SK-MEL-5 (cell line): ENCODE results near the gene ARL4D. TPM values are rescaled to one million over a fixed set of nuclear protein-coding genes. Genes with fewer than 3 reads are reported as not detected.
A peak's percentile ranks its signal among the peaks of the same experiment; 100 is the strongest.
"Not testable (repeated sequence)": the region's sequence is repeated elsewhere in the genome, so short reads cannot be mapped to it uniquely, and the experiment has no call there.

Experiments
- DNase-seq: peaks from one replicate; pipeline ENCODE4 v3.0.0-alpha.2; 2016; ENCODE audit warnings: low read depth, low spot score
- in situ Hi-C: cut with HindIII; loops from 2 replicates; pipeline ENCODE4 v1.10.0; 2016; ENCODE audit warnings: low sequenced_read_pairs, high pct_unique_total_duplicates, low pct_unique_long_range_greater_than_20kb
- total RNA-seq: library from RNA; depleted of rRNA; stranded (reverse); fragments of >200 nt; shearing (Covaris generic); gene quantifications from 2 replicates; pipeline ENCODE4 v1.2.3, GENCODE V29; 2014

Gene ARL4D
- total RNA-seq, 1 experiment from 2014 or later = 3.7 TPM

GRCh38 chr17:43366891-43367736 lies 31.7 kb upstream of the ARL4D start:
- no peak for DNase-seq
- in situ Hi-C loops = no loop called here

GRCh38 chr17:43367737-43368242 lies 31.0 kb upstream of the ARL4D start:
- DNase-seq = peak; percentile 95
- in situ Hi-C loops = no loop called here

GRCh38 chr17:43368740-43369506 lies 29.9 kb upstream of the ARL4D start:
- in situ Hi-C loops = no loop called here
- DNase-seq = peak; percentile 84

- in situ Hi-C loops = no loop called here
Measured at GRCh38 chr17:43369986-43370385, 28.8 kb upstream of the ARL4D start.

GRCh38 chr17:43371227-43371821 lies 27.5 kb upstream of the ARL4D start:
- in situ Hi-C loops = no loop called here
- DNase-seq = no peak

More at GRCh38 chr17:43369986-43370385, 28.8 kb upstream of the ARL4D start:
- DNase-seq = no peak

GRCh38 chr17:43372273-43372911 lies 26.4 kb upstream of the ARL4D start:
- no peak for DNase-seq
- in situ Hi-C loops = no loop called here

- in situ Hi-C loops = no loop called here
- no peak for DNase-seq
Measured at GRCh38 chr17:43373356-43373755, 25.4 kb upstream of the ARL4D start.

GRCh38 chr17:43375915-43376314 lies 22.9 kb upstream of the ARL4D start:
- in situ Hi-C loops, DNase-seq: not testable (repeated sequence)

- in situ Hi-C loops = no loop called here
- no peak for DNase-seq
Measured at GRCh38 chr17:43377056-43377810, 21.6 kb upstream of the ARL4D start.

GRCh38 chr17:43378766-43379165 lies 20.0 kb upstream of the ARL4D start:
- no peak for DNase-seq
- in situ Hi-C loops = no loop called here

GRCh38 chr17:43380307-43380706 lies 18.5 kb upstream of the ARL4D start:
- in situ Hi-C loops = no loop called here
- no peak for DNase-seq

- no peak for DNase-seq
- in situ Hi-C loops = no loop called here
Measured at GRCh38 chr17:43381204-43381603, 17.6 kb upstream of the ARL4D start.

GRCh38 chr17:43381621-43382020 lies 17.2 kb upstream of the ARL4D start:
- in situ Hi-C loops = no loop called here
- DNase-seq = no peak

GRCh38 chr17:43382776-43383175 lies 16.0 kb upstream of the ARL4D start:
- no peak for DNase-seq
- in situ Hi-C loops = no loop called here

GRCh38 chr17:43383372-43383771 lies 15.4 kb upstream of the ARL4D start:
- in situ Hi-C loops = no loop called here
- DNase-seq = no peak

- in situ Hi-C loops = no loop called here
Measured at GRCh38 chr17:43383826-43384475, 14.8 kb upstream of the ARL4D start.

GRCh38 chr17:43384476-43384862 lies 14.3 kb upstream of the ARL4D start:
- no peak for DNase-seq
- in situ Hi-C loops = no loop called here

More at GRCh38 chr17:43383826-43384475, 14.8 kb upstream of the ARL4D start:
- no peak for DNase-seq
